Measurements from ENCODE around the gene KRTAP10-2.
"Not testable (repeated sequence)": the region's sequence is repeated elsewhere in the genome, so short reads cannot be mapped to it uniquely, and the experiment has no call there.

The KRTAP10-2 gene

GRCh38 chr21:44583089-44583799, 31.9 kb upstream of the KRTAP10-2 start:
- DNase-seq = no peak

DNA sequence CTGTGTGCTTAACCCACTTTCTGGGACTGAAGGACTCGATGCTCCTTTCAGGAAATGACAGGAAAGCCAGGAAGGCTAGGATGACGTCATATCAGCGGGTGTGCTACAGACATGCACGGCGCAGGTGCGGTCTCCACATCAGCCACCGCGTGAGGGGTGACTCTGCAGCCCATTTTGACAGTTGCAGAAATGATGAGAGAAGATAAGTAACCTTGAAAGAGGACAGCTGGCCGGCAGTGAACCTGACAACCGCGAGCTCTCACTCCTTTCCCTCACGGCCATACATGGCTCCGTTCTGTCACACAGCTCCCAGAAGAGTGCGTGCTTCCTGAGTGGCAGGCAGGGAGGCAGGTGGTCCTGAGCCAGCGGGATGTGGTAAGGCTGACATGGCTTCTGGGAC, 30.8 kb upstream of the KRTAP10-2 start:
- no peak for DNase-seq

GRCh38 chr21:44581158-44581557, 29.9 kb upstream of the KRTAP10-2 start:
- no peak for DNase-seq

DNA sequence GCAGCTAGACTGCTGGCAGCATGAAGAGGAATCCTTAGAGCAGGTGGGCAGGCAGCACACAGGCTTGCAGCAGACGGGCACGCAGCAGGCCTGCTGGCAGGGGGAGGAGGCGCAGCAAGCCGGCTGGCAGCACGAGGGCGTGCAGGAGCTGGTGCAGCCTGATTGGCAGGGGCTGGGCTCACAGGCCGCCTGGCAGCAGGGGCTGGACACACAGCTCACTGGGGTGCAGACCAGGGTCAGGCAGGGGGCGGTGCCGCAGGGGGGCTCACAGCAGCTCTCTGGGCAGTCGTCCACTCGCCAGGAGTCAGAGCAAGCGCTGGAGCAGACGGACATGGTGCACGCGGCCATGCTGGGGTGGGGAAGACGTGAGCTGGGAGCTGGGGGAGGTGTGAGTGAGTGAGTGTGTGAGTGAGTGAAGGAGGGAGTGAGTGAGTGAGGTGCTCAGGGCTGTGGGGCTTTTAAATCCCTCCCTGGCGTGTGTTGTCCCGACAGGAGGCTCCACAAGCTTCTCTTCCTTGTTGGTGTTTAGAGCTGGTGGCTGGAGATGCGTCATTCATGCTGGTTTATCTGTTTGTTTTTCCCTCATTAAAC, 29.0 kb upstream of the KRTAP10-2 start, which contains the start of gene KRTAP10-5:
Gene KRTAP10-5, minus strand, starts transcription at position 374 of the 591 bp plus-strand sequence. Its CDS starts 26 bp downstream, at position 348.
- not testable (repeated sequence) for DNase-seq

- DNase-seq = no peak
Observed at GRCh38 chr21:44579833-44580144, 28.5 kb upstream of the KRTAP10-2 start.

DNA sequence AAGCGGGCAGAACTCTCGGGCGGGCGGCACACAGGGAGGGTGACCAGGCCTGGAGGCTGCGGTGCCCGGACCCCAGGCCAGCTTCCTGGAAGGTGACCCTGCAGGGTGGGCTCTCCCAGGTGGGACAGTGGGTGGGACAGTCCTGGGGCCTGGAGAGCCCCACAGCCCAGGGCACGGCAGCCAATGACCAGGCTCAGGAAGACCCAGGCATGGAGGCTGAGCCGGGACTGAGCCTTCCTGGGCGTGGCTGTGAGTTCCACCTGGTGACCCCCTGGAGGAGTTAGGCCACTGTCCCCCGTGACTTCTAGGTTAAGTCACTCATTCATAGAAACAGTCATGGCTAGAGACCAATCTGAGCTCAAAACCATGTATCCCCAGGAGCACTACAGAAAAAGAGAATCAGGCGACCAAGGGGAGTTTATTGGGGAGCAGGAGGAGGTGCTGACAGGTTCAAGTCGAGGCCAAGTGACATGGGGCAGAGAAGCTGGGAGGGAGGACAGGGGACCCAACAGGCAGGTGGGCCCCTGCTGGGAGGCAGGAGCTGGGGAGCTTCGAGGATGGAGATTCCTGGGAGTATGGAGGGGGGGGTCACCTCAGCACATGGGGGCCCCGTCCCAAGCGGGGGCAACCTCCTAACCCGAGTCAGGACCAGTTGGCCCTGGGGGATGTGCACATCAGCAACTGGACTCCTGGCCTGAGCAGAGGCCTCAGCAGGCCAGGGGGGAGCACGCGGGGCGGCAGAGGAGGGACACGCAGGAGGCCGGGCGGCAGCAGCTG, 27.9 kb upstream of the KRTAP10-2 start:
- no peak for DNase-seq

- DNase-seq = no peak
Observed at GRCh38 chr21:44578371-44579055, 27.2 kb upstream of the KRTAP10-2 start.

DNA sequence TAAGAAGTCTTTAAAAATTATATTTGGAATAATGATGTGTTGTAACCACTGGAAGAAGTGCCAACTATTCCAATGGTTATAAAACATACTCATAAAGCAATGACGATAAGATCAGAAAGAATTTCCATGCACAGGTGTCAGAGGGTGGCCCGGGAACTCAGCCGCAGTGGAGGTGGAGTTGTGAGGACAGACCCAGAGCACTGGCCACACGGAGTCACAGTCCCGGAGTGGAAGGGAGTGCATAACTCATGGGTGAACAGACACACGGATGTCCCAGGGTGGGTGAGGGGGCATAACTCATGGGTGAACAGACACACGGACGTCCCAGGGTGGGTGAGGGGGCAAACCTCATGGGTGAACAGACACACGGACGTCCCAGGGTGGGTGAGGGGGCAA, 24.7 kb upstream of the KRTAP10-2 start:
- DNase-seq = no peak

DNA sequence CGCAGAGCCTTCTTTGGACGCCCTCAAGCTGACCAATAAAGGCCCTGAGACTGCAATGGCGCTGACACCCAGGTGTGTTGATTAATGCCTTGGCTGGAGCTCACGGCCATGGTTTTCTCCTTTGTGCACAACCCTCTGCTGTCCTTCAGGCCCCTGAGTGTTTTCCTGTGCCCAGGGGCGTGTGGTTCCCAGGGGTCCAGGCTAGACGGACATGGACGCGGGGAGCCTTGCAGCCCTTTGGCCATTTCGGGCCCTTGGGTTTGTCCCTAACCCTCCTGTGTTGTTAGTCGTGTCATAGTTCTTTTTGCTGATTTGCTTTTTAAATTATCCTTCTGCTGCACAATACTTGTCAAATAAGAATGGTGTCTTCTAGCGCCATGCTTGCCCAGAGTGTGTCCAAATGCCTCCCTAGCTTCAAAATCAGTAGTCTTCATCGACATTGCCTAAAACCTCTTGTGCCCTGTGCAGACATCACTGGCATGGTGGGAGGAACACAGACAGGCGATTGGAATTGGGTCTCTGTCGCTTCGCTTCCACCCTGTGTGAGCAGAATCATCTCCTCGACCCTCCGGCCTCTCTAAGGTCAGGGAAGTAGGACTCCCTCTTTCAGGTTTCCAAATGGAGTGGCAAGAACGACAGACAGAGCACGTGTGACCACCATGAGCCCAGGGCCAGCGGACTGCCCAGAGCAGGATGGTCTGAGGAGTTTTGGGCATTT, 24.2 kb upstream of the KRTAP10-2 start:
- no peak for DNase-seq

DNA sequence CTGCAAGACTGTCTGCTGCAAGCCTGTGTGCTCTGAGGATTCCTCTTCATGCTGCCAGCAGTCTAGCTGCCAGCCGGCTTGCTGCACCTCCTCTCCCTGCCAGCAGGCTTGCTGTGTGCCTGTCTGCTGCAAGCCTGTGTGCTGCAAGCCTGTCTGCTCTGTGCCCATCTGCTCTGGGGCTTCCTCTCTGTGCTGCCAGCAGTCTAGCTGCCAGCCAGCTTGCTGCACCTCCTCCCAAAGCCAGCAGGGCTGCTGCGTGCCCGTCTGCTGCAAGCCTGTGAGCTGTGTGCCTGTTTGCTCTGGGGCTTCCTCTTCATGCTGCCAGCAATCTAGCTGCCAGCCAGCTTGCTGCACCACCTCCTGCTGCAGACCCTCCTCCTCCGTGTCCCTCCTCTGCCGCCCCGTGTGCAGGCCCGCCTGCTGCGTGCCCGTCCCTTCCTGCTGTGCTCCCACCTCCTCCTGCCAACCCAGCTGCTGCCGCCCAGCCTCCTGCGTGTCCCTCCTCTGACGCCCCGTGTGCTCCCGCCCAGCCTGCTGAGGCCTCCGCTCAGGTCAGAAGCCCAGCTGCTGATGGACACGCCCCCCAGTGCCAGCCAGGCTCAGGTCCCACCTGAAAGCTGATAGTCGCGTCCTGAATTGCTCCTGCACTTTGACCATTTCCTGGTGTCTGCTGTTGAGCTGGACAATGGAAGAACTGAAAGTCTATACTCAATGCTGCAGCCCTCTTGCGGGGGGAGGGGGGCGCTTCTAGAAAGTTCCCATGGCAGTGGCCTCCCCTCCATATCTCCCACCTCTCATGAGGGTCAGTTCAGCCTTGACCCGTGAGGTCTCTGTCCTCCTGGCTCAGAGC, 23.4 kb upstream of the KRTAP10-2 start:
- DNase-seq = no peak

DNA sequence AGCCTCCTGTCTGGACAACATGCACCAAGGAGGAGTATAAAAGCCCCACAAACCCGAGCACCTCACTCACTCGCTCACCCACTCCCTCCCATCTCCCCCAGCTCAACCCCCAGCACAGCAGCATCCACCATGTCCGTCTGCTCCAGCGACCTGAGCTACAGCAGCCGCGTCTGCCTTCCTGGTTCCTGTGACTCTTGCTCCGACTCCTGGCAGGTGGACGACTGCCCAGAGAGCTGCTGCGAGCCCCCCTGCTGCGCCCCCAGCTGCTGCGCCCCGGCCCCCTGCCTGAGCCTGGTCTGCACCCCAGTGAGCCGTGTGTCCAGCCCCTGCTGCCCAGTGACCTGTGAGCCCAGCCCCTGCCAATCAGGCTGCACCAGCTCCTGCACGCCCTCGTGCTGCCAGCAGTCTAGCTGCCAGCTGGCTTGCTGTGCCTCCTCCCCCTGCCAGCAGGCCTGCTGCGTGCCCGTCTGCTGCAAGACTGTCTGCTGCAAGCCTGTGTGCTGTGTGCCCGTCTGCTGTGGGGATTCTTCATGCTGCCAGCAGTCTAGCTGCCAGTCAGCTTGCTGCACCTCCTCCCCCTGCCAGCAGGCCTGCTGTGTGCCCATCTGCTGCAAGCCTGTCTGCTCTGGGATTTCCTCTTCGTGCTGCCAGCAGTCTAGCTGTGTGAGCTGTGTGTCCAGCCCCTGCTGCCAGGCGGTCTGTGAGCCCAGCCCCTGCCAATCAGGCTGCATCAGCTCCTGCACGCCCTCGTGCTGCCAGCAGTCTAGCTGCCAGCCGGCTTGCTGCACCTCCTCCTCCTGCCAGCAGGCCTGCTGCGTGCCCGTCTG, 22.5 kb upstream of the KRTAP10-2 start, which contains the start of gene KRTAP10-4:
Gene KRTAP10-4, plus strand, starts transcription at position 100 of the 827 bp plus-strand sequence. Its CDS starts 30 bp downstream, at position 130.
- DNase-seq = not testable (repeated sequence)

DNA sequence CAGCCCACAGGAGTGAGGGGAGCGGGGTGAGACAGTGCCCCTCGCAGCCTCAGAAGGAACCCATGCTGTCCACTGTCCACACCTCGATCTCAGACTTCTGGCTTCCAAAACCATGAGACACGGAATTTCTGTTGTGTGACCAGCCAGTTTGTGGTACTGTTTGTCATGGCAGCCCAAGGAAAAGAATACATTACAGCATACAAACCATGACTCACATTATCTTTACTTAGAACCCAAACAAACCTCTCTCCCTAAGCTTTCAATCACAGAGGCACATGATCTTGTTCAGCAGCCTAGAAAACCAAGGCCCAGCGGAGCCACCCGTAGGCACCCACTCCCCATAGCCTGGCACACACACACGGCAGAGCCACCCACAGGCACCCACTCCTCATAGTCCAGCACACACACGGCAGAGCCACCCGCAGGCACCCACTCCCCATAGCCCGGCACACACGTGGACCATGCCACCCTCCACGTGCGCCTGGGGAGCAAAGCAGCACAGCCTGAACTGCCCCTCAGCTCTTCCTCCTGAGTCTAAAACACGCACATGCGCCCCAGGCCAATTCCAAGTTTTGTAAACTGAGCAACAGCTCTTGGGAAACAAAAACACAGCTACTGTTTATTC, 21.8 kb upstream of the KRTAP10-2 start:
- no peak for DNase-seq

GRCh38 chr21:44571844-44572782, 20.8 kb upstream of the KRTAP10-2 start:
- DNase-seq = no peak

DNA sequence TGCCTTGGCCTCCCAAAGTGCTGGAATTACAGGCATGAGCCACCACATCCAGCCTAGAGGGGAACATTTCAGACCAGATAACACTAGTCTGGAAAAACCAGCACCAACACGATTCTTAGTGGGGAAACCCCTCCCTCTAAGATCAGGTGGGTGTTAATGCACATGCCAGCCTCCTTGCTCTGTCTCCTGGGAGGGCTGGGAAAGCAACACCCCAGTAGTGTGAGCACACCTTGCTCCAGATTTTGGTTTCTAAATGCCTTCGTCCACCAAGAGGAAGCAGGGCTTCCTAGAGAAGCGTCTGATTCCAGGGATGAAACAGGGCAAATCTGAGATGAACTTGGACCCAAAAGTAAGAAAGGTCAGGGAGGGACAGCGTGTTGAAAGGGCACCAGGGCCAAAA, 20.0 kb upstream of the KRTAP10-2 start:
- DNase-seq = no peak

- no peak for DNase-seq
Observed at GRCh38 chr21:44569861-44570517, 18.7 kb upstream of the KRTAP10-2 start.

GRCh38 chr21:44568667-44569556, 17.6 kb upstream of the KRTAP10-2 start:
- no peak for DNase-seq
